Measurements from ENCODE around the gene PLG.

- TF ChIP-seq, protein P1, sequence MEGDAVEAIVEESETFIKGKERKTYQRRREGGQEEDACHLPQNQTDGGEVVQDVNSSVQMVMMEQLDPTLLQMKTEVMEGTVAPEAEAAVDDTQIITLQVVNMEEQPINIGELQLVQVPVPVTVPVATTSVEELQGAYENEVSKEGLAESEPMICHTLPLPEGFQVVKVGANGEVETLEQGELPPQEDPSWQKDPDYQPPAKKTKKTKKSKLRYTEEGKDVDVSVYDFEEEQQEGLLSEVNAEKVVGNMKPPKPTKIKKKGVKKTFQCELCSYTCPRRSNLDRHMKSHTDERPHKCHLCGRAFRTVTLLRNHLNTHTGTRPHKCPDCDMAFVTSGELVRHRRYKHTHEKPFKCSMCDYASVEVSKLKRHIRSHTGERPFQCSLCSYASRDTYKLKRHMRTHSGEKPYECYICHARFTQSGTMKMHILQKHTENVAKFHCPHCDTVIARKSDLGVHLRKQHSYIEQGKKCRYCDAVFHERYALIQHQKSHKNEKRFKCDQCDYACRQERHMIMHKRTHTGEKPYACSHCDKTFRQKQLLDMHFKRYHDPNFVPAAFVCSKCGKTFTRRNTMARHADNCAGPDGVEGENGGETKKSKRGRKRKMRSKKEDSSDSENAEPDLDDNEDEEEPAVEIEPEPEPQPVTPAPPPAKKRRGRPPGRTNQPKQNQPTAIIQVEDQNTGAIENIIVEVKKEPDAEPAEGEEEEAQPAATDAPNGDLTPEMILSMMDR (IDR thresholded peaks at IDR 0.05) = no peak
- no peak for TF ChIP-seq NR3C1 (IDR thresholded peaks at IDR 0.05)
- no peak for TF ChIP-seq MAX (IDR thresholded peaks at IDR 0.05)
- TF ChIP-seq POLR2A (IDR thresholded peaks at IDR 0.05; ENCODE audit: low read length) = no peak
- no peak for TF ChIP-seq RARB (CRISPR knock-in tag; IDR thresholded peaks at IDR 0.05)
- TF ChIP-seq HOXA7 (CRISPR knock-in tag; IDR thresholded peaks at IDR 0.05) = no peak
- TF ChIP-seq, protein P2, sequence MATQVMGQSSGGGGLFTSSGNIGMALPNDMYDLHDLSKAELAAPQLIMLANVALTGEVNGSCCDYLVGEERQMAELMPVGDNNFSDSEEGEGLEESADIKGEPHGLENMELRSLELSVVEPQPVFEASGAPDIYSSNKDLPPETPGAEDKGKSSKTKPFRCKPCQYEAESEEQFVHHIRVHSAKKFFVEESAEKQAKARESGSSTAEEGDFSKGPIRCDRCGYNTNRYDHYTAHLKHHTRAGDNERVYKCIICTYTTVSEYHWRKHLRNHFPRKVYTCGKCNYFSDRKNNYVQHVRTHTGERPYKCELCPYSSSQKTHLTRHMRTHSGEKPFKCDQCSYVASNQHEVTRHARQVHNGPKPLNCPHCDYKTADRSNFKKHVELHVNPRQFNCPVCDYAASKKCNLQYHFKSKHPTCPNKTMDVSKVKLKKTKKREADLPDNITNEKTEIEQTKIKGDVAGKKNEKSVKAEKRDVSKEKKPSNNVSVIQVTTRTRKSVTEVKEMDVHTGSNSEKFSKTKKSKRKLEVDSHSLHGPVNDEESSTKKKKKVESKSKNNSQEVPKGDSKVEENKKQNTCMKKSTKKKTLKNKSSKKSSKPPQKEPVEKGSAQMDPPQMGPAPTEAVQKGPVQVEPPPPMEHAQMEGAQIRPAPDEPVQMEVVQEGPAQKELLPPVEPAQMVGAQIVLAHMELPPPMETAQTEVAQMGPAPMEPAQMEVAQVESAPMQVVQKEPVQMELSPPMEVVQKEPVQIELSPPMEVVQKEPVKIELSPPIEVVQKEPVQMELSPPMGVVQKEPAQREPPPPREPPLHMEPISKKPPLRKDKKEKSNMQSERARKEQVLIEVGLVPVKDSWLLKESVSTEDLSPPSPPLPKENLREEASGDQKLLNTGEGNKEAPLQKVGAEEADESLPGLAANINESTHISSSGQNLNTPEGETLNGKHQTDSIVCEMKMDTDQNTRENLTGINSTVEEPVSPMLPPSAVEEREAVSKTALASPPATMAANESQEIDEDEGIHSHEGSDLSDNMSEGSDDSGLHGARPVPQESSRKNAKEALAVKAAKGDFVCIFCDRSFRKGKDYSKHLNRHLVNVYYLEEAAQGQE (IDR thresholded peaks at IDR 0.05) = no peak
These were observed 53.1 kb downstream of the PLG start for GRCh38 chr6:160755165-160755564.

All from A549 (cell line).